NCI-H128 (cell line): ENCODE results near the gene SCEL.

Source experiments
- DNase-seq: peaks from one replicate; lab custom pipeline; 2025; ENCODE audit not compliant: unreplicated experiment; lab: John Stamatoyannopoulos, UW

Gene SCEL

GRCh38 chr13:77521194-77521593 is 14.3 kb upstream of the SCEL start:
- no peak for DNase-seq

GRCh38 chr13:77521595-77522367 is 13.7 kb upstream of the SCEL start:
- no peak for DNase-seq

DNA sequence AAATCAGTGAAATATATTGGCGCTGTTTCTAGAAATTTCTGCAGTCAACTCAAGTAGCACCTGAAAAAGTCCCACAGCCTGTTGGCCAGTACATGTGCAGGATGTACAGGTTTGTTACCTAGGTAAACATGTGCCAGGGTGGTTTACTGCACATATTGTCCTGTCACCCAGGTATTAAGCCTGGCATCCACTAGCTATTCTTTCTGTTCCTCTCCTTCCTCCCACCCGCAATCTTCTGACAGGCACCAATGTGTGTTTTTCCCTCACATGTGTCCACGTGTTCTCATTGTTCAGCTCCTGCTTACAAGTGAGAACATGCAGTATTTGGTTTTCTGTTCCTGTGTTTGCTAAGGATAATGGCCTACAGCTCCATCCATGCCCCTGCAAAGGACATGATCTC is 13.1 kb upstream of the SCEL start:
- DNase-seq, result no peak

DNA sequence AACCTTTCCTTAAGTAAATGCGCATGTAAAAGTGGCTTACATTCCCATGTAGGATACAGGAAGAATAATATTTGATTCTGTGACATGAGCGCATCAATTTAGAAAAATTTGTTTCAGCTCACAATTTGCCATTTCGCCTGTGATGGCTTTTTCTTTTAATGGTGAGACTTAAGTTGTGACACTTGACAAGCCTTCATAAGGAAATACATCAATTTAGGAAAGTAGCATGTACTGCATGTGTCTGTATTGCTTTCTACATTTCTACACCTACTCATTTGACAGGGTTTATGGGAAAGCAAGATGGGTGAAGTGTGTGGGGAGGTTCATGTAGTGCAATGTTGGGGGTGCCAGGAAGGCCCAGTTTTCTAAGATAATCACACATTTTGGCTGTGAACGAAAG is 12.1 kb upstream of the SCEL start:
- no peak for DNase-seq

- DNase-seq, result no peak
These were observed 11.4 kb upstream of the SCEL start for GRCh38 chr13:77523834-77524728.

GRCh38 chr13:77528414-77528813 is 7.1 kb upstream of the SCEL start:
- DNase-seq, result no peak

GRCh38 chr13:77528834-77529500 is 6.5 kb upstream of the SCEL start:
- no peak for DNase-seq

DNA sequence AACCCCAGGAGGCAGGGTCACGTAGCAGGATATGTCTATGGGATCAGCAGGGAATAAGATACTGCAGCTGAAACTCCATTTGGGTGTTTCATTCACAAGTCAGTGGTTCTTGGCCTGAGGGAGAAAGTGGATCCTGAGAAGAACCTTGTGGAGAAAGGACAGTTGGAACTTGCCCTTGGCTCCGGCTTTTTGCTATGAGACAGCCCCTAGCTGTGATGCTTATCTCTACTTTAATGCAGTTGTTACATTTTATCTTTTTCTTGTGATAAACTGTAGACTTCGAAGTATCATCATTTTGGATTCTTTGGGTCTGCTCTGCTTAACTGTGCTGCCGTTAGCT is 6.0 kb upstream of the SCEL start:
- DNase-seq, result no peak

GRCh38 chr13:77530875-77531274 is 4.6 kb upstream of the SCEL start:
- DNase-seq, result no peak

DNA sequence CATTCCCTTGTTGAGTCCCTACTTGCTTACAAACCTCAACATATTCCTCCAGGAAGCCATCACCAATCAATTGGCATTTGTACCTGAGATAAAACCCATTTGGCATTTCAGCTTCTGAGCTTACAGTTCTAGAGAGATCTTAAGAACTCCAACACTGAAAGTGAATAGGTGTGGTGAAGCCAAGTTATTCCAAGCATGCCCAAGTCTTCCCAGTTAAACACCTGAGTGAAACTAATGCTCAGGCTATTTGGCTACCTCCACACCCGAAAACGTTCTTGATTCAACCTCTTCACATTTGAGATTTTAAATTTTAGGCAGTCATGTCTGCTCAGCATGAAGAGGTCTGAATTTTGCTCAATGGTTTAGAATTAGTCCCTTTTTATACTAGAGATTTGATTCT is 2.5 kb upstream of the SCEL start:
- no peak for DNase-seq

DNA sequence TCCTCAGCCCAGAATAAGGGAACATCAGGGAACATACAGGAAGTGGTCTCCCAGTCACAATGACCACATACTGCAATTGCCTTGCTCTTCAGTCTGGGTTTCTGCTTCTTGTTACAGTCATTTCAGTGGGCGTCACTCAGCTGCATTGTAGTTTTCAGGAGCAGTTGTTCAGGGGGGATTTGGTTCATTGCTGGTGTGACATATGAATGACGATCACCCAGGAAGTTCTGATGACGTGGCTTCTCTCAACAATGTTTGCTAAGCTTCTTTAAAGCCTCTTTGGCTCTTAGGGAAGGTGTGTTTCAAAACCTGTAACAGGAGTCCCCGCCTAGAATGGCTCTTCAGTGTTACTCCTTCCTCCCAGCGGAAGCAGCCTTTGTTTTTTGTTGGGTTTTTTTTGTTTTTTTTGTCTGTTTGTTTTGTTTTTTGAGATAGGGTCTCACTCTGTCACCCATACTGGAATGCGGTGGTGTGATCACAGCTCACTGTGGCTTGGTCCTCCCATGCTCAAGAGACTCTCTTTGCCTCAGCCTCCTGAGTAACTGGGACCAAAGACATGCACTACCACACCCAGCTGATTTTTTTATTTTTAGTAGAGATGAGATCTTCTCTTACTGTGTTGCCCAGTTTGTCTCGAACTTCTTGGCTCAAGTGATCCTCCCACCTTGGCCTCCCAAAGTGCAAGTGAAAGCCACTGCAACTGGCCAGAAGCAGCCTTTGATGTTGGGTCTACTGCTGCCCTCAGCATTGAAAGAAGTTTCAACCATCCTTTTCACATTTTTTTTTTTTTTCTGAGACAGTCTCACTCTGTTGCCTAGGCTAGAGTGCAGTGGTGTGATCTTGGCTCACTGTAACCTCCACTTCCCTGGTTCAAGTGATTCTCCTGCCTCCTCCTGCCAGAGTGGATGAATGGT is 1.4 kb upstream of the SCEL start:
- DNase-seq, result no peak

- no peak for DNase-seq
These were observed 852 bp downstream of the SCEL start for GRCh38 chr13:77536358-77536757.

- DNase-seq, result no peak
These were observed 1.9 kb downstream of the SCEL start for GRCh38 chr13:77537289-77537919.

DNA sequence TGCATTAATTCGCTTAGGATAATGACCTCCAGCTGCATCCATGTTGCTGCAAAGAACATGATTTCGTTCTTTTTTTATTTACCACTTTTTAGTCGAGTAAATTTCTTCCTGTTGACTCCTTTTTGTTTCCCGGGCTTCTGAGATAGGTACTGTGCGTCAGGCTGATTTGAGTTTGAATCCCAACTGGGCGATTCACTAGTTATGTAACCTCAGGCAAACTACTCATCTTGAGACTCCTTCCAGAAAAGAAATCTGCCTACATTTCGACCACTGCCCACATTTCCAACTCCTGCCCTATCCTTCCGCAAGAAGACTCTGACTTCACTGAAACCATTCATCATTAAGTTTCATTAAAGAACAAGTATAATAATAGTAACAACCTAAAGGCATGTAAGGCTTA is 8.2 kb downstream of the SCEL start:
- DNase-seq, result no peak

DNA sequence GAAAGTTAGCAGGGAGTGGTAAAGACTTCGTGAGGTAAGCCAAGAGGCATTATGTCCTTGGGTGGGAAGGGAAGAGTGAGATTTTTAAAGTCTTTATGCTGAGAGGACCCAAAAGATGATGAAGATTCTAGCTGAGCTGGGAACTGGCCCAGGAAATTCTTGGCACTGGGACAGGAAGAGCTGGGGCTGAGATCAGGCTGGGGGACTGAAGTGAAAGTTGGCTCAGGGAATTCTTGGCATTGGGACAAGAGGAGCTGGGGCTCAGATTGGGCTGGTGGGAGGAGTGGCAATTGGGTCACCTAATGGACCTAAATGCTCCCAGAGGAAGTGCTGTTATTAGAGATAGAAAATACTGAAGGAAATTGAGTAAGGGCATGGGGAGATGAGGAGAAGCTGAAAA is 8.8 kb downstream of the SCEL start:
- no peak for DNase-seq

GRCh38 chr13:77544758-77545338 is 9.3 kb downstream of the SCEL start:
- DNase-seq, result no peak

DNA sequence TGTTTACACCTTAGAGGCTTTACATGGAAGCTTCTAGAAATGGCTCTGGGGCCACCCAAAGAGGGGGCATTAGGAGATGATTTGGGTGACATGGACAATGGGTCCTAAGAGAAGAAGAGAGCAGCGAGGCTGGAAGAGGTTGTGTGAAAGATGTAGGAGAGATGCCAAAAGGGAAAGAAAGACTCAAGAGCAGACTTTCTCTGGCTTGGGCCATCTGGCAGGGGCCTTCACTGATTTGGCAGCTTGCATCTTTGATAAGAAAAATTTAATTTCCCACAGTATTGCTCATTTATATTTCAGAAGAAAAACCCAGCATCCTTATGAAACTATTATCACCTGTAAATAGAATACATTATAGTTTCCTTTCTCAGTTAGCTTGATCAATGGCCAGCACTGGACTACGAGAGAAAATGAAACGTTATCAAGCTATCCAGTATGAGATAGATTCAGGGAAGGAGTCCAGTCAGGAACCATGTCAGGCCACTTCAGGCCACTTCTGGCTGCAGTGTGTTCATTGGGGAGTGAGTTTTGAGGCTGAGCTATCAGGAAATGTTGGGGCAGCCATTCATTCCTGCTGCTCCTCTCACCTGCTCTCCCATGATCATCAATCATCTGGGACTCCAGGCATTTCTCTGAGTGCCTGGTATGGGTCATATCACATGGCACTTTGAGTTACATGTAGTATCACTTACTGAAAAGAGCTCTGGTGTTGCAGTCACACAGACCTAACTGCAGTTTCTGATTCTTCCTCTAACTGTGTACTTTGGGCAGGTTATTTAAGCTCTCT is 10.3 kb downstream of the SCEL start:
- no peak for DNase-seq

- no peak for DNase-seq
These were observed 12.6 kb downstream of the SCEL start for GRCh38 chr13:77548095-77548494.

GRCh38 chr13:77548594-77548993 is 13.1 kb downstream of the SCEL start:
- no peak for DNase-seq
